Thyroid gland (tissue), 4 donors: ENCODE results near the gene RNF13. TPM values are rescaled to one million over a fixed set of nuclear protein-coding genes. Genes with fewer than 3 reads are reported as not detected.

Experiments
- DNase-seq, 2 donors: peaks; one replicate each; pipeline ENCODE4 v3.0.0-alpha.2; 2019
- H3K27ac ChIP-seq, 3 donors: fragments of 200-600 bp; sonication (generic); 1 replicate in 2 of 3; 2 replicates in 1 of 3; pipeline ENCODE4 v1.5.1; 2016 to 2019; ENCODE audit warnings: mild to moderate bottlenecking in 1 of 3, moderate library complexity in 1 of 3
- H3K27me3 ChIP-seq: fragments of 200-600 bp; sonication (generic); one replicate; pipeline ENCODE4 v1.5.1; 2019
- H3K36me3 ChIP-seq, 2 donors: fragments of 200-600 bp; sonication (generic); one replicate each; pipeline ENCODE4 v1.5.1; 2016 to 2019
- H3K4me1 ChIP-seq, 2 donors: fragments of 200-600 bp; sonication (generic); one replicate each; pipeline ENCODE4 v1.5.1; 2017 to 2019
- H3K4me3 ChIP-seq, 3 donors: fragments of 200-600 bp; sonication (generic); replicated peaks in 1 of 3; 1 replicate in 2 of 3; 2 replicates in 1 of 3; pipeline ENCODE4 v1.5.1; 2016; ENCODE audit warnings: mild to moderate bottlenecking in 1 of 3
- H3K9me3 ChIP-seq: fragments of 200-600 bp; sonication (generic); one replicate; pipeline ENCODE4 v1.5.1; 2017
- CTCF ChIP-seq, 6 experiments: fragments of 200-600 bp in 3 of 6; fragments of 450-650 bp in 3 of 6; sonication (generic) in 3 of 6; IDR thresholded peaks; one replicate each; pipeline ENCODE4 v1.5.1; 2016 to 2019; ENCODE audit warnings: antibody characterized with exemption in 6 of 6, mild to moderate bottlenecking in 2 of 6, inconsistent platforms in 1 of 6, moderate library complexity in 1 of 6
- POLR2A ChIP-seq, 2 donors: fragments of 450-650 bp; IDR thresholded peaks; one replicate each; pipeline ENCODE4 v1.6.1; 2017; ENCODE audit warnings: antibody characterized with exemption in 2 of 2, mild to moderate bottlenecking in 2 of 2, moderate library complexity in 1 of 2
- WGBS, 2 donors: methylation state at CpG; one replicate each; pipeline ENCODE4 v1.1.5; 2017; 5-methylcytosine and 5-hydroxymethylcytosine counted together
- intact Hi-C: fragments of 100-400 bp; cut with DNase I; formaldehyde crosslinking; loops from one replicate; pipeline ENCODE4 v1.15.1; 2023
- total RNA-seq, 4 donors: library from RNA; depleted of rRNA; stranded (reverse); fragments of >200 nt; gene quantifications; one replicate each; pipeline ENCODE4 v1.2.3, GENCODE V29; 2016

Gene RNF13
- total RNA-seq, 4 donors from 2014 or later, result 106 to 161 (median 127) TPM

- WGBS, 2 donors, result 55 to 66% methylated on average over 8 of the region's 8 CpGs
- Histone ChIP-seq H3K27ac (no peak overlapping the region), H3K9me3 (no peaks in the 10 kb centered on the region), H3K27me3 (no peaks in the 10 kb centered on the region), H3K4me1 (no peaks in the 10 kb centered on the region), H3K36me3 (no peaks in the 10 kb centered on the region), H3K4me3 (no peak overlapping the region)
- intact Hi-C loops, result no loop called here
- no peak for TF ChIP-seq POLR2A (IDR thresholded peaks at IDR 0.05)
- TF ChIP-seq CTCF (IDR thresholded peaks at IDR 0.05), result no peak
- peak; percentile 25 to 59 for DNase-seq
Measured at GRCh38 chr3:149800693-149801092, 12.3 kb upstream of the RNF13 start.

DNA sequence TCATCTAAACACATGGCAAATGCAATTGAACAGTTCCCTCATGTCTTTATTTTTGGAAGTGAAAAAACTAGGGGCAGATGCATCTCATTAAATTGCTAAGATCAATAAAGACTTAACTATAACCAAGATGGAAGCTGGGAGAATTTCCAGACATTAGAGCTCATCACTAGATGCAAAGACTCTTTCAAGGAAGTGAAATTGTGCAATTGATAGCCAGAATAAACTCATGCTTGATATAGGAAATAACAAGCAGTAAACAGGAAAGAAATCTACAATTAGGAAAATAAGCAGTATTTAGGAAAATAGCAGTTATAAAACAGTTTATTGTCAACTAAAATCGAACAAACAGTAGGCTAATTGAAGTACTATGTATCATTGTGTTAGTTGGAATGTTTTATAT is 11.8 kb upstream of the RNF13 start:
- TF ChIP-seq CTCF (IDR thresholded peaks at IDR 0.05) (no peak), POLR2A (IDR thresholded peaks at IDR 0.05) (no peak)
- WGBS, 2 donors, result 59 to 76% methylated on average over 1 of the region's 1 CpG
- Histone ChIP-seq H3K27ac (no peak overlapping the region), H3K36me3 (no peaks in the 10 kb centered on the region), H3K4me1 (no peaks in the 10 kb centered on the region), H3K4me3 (no peak overlapping the region), H3K27me3 (no peaks in the 10 kb centered on the region), H3K9me3 (no peaks in the 10 kb centered on the region)
- intact Hi-C loops, result no loop called here
- DNase-seq, result no peak

- intact Hi-C loops, result no loop called here
- no peak for DNase-seq
- no peaks in the 10 kb centered on the region for H3K9me3 ChIP-seq
- H3K27me3 ChIP-seq, result no peaks in the 10 kb centered on the region
- no peak overlapping the region for H3K4me3 ChIP-seq
- TF ChIP-seq POLR2A (IDR thresholded peaks at IDR 0.05) (no peak), CTCF (IDR thresholded peaks at IDR 0.05) (no peak)
- no peaks in the 10 kb centered on the region for H3K36me3 ChIP-seq
- H3K27ac ChIP-seq, result no peak overlapping the region
- no peaks in the 10 kb centered on the region for H3K4me1 ChIP-seq
- 69 to 81% methylated on average over 5 of the region's 5 CpGs for WGBS, 2 donors
Measured at GRCh38 chr3:149801639-149802038, 11.4 kb upstream of the RNF13 start.

- TF ChIP-seq CTCF (IDR thresholded peaks at IDR 0.05), result no peak
- TF ChIP-seq POLR2A (IDR thresholded peaks at IDR 0.05), result no peak
- Histone ChIP-seq H3K27me3 (no peaks in the 10 kb centered on the region), H3K27ac (no peak overlapping the region), H3K4me1 (no peaks in the 10 kb centered on the region), H3K4me3 (no peak overlapping the region), H3K9me3 (no peaks in the 10 kb centered on the region), H3K36me3 (no peaks in the 10 kb centered on the region)
- DNase-seq, result no peak
- WGBS, 2 donors, result 84 to 89% methylated on average over 2 of the region's 2 CpGs
- intact Hi-C loops, result no loop called here
Measured at GRCh38 chr3:149806171-149806778, 6.7 kb upstream of the RNF13 start.

- WGBS, 2 donors, result 24 to 33% methylated on average over 4 of the region's 4 CpGs
- no peaks in the 10 kb centered on the region for H3K36me3 ChIP-seq
- no peak overlapping the region for H3K4me3 ChIP-seq
- H3K4me1 ChIP-seq, result peaks cover 5 to 6% of the 10 kb centered on the region in 2 donors
- intact Hi-C loops, result no loop called here
- H3K27ac ChIP-seq, result no peak overlapping the region
- TF ChIP-seq POLR2A (IDR thresholded peaks at IDR 0.05), result no peak
- peak; percentile 52 to 83 (median 74) for TF ChIP-seq CTCF (IDR thresholded peaks at IDR 0.05)
- peak; percentile 73 to 82 for DNase-seq
- no peaks in the 10 kb centered on the region for H3K27me3 ChIP-seq
- no peaks in the 10 kb centered on the region for H3K9me3 ChIP-seq
Measured at GRCh38 chr3:149808209-149808829, 4.7 kb upstream of the RNF13 start.
